Stimulated activated naive CD8-positive, alpha-beta T cell treated with anti-CD3 and anti-CD28 coated beads, Interleukin-15, Interleukin-2, amounts not matched to agents 100 U/mL and 50 U/mL, for 24 hours (primary cell): ENCODE data around the gene SEC62.

ENCODE experiments used
- ATAC-seq: fragments of 150-1000 bp; cut with Tn5 transposase; one replicate; pipeline ENCODE4 v1.10.0; 2021
- DNase-seq: peaks from one replicate; pipeline ENCODE4 v3.0.0; 2021

Gene SEC62

DNA sequence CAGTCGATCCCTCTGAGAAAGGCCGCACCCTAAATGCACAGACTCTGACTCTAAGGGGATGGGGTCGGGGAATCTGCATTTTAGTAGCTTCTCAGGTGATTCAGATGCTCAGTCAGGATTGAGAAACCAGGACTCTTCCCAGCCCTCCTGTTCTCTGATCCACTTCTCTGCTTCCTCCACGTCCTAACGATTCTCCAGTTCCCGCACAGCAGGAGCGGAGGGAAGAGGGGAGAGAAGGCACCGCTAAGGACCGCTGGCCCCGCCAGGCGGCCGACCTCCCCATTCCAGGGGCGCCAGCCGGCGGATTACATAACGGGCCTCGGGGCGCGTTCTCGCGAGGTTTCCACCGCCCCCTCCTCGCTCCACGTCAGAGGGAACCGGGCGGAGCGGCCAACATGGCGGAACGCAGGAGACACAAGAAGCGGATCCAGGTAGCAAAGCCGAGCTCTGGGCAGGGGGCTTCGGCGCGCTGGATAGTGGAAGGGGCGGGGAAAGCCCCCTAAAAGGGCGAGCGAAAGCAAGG, at the start of gene SEC62:
Gene SEC62 (plus strand): TSS at position 380 of the 523 bp plus-strand sequence. CDS start 16 bp downstream, at position 396.
- ATAC-seq: peak; percentile 89
- peak; percentile 95 for DNase-seq

GRCh38 chr3:169923189-169923588, 43.4 kb upstream of the SEC62 start:
- ATAC-seq (no peak), DNase-seq (no peak)

GRCh38 chr3:169923831-169924230, 42.8 kb upstream of the SEC62 start:
- DNase-seq (no peak), ATAC-seq (no peak)

DNA sequence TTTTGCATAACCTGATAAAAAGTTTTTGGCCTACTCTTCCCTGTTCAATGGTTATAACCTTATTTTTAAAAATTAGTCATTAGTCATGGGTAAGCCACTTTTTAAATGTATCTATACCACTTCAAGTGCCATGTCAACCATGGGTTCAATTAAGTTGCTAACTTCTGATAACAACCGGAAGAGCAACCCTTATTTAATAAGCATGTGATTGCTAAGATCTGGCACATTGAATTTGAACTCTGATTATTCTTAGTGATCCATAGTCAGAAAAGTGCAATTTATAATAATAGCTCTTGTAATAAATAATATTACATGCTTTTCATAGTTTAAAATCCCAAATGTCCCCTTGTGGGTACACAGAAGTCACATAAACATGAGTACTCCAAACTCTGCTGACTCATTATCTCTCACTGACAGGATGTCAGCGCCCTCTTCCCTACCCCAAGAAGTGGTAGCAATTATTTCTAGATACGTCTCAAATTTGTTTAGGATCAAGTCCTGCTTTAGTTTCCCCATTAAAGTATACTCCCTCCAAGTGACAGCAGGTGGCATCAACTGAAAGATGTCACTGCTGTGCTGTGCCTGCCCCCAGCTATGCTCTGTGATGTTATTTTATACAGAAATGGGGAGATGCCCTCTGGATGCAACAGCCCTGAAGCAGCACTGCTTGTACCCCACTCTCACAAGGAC, 36.6 kb upstream of the SEC62 start:
- ATAC-seq: peak; percentile 38
- DNase-seq: no peak

DNA sequence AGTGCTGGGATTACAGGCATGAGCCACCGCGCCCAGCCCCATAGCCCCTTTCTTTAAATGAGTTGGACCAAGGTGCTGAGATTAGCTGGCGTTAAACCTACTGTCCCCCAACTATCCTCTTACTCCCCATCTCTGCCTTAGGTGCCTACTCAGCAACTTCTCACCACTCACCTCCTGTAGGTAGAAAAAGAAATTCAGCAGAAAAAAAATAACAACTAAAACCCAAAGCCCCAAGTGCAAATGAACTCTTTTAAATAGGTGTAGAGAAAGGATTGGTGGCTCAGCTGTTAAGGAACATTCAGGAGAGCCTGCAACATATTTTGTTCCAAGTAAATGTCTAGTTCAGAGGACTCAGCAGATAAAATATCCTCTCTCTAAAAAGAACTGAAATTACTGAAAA, 35.8 kb upstream of the SEC62 start:
- DNase-seq: no peak
- ATAC-seq: no peak

DNA sequence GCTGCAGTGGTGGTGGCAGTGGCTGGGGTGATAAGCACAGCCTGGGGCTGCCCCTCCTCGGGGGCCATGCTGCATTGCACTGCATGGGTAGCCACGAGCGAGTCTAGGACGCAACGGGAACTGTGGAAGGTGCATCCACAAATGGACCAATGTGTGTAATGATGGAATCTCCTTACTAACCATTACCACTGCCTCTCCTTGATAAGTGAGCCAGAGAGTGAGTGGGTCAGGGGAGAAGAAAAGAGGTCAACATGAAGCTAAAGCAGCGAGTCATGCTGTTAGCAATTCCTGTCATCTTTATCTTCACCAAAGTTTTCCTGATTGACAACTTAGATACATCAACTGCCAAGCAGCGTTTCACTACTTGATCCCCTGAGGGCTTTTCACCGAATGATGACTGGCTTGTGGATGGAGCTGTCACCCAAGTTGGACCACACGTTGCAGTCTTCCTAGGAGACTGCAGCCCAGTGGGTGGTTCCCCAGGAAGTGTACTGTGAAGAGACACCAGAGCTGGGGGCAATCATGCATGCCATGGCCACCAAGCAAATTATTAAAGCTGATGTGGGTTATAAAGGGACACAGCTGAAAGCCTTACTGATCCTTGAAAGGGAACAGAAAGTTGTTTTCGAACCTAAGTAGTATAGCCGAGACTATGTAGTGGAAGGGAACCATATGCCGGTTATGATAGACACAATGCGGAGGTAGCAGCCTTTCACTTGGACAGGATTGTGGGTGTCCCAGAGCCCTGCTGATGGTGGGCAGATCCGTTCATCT, 34.7 kb upstream of the SEC62 start:
- DNase-seq (no peak), ATAC-seq (peak; percentile 34)

- no peak for DNase-seq
- ATAC-seq: no peak
Measured at GRCh38 chr3:169939320-169939719, 27.3 kb upstream of the SEC62 start.

DNA sequence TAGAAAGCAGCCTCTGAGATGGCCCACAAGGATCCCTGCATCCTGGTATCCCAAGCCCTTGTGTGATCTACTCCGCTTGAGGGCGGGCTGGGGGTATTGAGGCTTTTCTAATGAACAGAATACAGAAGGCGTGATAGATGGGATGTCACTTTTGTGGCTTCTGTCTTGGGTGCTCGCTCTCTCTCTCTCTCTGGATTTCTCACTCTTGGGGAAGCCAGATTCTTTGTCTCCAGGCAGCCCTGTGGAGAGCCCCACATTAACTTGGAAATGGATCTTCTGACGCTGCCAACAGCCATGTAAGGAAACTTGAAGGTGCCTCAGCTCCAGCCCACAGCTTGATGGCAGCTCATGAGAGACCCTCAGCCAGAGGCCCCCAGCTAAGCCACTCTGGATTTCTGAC, 26.9 kb upstream of the SEC62 start:
- DNase-seq (no peak), ATAC-seq (no peak)

GRCh38 chr3:169940470-169941181, 26.0 kb upstream of the SEC62 start:
- ATAC-seq (no peak), DNase-seq (no peak)

DNA sequence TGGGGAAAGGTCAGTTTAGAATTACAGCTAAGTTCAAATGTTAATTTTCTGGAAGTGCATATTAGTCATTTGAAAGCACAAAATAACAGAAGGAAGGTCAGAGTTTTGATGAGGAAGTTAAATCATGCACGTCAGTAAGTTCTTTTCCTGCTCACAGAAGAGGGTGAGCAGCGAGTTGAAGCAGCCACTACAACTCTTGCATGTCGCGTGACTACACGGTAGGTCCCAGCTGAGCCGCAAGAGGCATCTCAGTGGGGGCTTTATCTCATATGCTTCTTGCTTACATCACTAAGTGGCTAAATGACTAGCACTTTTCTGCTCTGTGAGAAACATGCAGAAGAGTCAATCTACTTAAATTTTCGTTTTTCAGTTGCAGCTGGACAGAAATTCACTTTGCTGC, 21.3 kb upstream of the SEC62 start:
- ATAC-seq: peak; percentile 91

GRCh38 chr3:169946336-169946735, 20.3 kb upstream of the SEC62 start:
- ATAC-seq: no peak
- DNase-seq: no peak

More for the DNA sequence above, 21.3 kb upstream of the SEC62 start:
- DNase-seq: peak; percentile 57

DNA sequence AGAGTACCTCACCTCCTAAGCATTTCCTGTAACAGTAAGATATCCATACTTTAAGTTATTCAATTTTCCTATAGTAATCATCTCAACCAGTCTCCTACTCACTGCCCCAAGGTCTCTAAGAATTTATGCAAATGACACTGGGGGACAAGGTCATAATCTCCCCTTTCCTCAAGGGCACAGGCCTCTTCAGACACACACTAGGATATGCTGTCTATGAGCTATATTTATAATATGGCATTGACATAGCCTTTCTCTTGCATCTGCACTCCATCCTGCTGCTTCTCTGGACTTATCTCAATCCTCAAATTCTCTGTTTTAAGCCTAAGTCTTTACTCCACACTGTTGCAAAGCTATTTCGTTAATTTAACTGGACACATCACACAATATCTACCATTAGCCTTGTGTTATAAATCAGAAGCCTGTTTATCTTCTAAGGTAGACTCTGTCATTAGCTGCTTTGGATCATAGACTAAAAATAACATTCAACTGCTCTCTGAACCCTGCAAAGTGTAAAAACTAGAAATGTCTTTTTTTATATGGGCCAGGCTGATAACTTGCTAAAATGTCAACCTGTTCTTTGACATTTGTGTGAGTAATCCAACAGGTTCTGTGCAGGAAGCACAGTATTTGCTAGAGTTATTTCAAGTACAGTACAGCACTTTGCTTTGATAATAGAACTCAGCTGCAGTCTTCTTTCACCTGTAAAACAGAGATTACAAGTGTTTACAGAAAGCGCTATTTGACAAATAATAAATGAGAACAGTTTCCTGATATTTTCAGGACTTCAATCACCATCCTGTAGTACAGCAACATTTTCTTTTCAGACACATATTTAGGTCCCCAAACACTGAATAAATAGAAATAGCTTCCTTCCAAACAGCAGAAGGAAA, 17.8 kb upstream of the SEC62 start:
- ATAC-seq (no peak), DNase-seq (no peak)

DNA sequence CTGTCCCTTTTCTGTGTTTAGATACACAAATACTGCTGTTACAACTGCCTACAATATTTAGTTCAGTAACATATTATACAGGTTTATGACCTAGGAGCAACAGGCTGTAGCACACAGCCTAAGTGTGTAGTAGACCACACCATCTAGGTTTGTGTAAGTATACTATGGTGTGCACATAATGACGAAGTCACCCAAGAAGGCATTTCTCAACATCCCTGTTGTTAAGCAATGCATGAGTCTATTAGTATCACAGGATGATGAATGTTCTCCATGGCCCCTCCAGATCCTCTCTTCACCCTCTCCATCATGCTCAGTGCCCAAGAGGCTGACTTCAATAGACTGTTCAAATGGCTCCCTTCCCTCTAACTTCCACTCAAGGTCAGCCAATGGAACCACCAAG, 14.6 kb upstream of the SEC62 start:
- DNase-seq (no peak), ATAC-seq (no peak)

DNA sequence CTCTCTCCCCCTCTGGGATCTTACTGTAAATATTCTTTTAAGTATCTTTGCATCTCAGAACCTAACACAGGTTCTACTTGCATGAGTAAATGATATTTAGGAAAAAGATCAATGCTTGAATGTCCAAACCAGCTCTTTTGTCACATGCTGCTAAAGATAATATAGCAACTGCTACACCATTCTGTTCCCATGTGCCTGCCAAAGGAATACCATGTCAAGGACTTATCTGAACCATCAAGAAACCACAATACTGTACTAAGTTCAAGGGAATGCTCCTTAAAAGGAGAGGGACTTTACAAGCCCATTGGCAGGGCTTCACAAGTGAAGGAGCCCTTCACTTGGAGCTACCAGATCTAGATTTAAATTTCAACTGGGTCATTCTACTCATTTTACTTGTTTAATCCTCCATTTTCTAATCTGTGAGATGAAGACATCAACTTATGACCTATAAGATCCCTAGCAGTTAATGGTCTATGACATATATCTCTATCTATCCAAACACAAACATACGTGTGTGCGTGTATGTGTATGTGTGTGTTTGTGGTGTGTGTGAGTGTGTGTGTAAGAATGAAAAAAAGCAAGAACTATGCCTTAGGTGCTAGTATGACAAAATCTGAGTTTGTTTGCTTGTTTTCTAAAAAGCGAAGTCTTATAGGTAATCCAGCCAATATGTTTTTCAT, 13.0 kb upstream of the SEC62 start:
- ATAC-seq: no peak
- DNase-seq: no peak

- no peak for ATAC-seq
Measured at GRCh38 chr3:169954142-169954756, 12.4 kb upstream of the SEC62 start.

GRCh38 chr3:169955406-169955805, 11.2 kb upstream of the SEC62 start:
- ATAC-seq: no peak
- no peak for DNase-seq

More at GRCh38 chr3:169954142-169954756, 12.4 kb upstream of the SEC62 start:
- DNase-seq: no peak

DNA sequence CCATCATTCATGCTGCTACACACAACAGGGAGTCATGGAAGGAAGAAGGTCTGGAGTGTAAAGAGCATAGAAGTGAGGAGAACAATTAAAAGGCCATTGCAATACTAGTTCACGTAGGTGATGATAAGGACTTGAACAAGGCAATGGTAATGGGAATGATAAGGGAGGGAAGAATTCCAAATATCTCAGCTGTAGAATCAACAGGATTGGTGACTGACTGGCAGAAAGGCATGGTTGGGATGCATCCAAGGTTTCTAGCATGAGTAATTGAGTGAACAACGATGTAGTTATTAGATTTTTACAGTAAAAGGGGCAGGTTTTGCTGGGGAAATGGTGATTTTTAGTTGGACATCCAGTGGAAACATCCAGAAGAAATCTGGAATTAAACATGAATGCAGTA, 2.4 kb upstream of the SEC62 start:
- DNase-seq: no peak
- ATAC-seq: no peak

- ATAC-seq (peak; percentile 6), DNase-seq (no peak)
Measured at GRCh38 chr3:169965562-169966427, 812 bp upstream of the SEC62 start.
